A549 treated with GW870086 at 1 μM for 4 hours (cell line): Measurements from ENCODE around the gene CLTB. TPM values are rescaled to one million over a fixed set of nuclear protein-coding genes. Genes with fewer than 3 reads are reported as not detected.

Experiments used
- total RNA-seq: library from RNA; stranded (reverse); fragments of 200-300 nt; extraction: Qiagen RNA extraction; gene quantifications from 5 replicates; pipeline ENCODE4 v1.2.3, GENCODE V29; 2022; ENCODE audit warnings: low read depth

The CLTB gene, protein sequence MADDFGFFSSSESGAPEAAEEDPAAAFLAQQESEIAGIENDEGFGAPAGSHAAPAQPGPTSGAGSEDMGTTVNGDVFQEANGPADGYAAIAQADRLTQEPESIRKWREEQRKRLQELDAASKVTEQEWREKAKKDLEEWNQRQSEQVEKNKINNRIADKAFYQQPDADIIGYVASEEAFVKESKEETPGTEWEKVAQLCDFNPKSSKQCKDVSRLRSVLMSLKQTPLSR
- 90.6 to 145 TPM (median 134 TPM) in 5 replicates for total RNA-seq

DNA sequence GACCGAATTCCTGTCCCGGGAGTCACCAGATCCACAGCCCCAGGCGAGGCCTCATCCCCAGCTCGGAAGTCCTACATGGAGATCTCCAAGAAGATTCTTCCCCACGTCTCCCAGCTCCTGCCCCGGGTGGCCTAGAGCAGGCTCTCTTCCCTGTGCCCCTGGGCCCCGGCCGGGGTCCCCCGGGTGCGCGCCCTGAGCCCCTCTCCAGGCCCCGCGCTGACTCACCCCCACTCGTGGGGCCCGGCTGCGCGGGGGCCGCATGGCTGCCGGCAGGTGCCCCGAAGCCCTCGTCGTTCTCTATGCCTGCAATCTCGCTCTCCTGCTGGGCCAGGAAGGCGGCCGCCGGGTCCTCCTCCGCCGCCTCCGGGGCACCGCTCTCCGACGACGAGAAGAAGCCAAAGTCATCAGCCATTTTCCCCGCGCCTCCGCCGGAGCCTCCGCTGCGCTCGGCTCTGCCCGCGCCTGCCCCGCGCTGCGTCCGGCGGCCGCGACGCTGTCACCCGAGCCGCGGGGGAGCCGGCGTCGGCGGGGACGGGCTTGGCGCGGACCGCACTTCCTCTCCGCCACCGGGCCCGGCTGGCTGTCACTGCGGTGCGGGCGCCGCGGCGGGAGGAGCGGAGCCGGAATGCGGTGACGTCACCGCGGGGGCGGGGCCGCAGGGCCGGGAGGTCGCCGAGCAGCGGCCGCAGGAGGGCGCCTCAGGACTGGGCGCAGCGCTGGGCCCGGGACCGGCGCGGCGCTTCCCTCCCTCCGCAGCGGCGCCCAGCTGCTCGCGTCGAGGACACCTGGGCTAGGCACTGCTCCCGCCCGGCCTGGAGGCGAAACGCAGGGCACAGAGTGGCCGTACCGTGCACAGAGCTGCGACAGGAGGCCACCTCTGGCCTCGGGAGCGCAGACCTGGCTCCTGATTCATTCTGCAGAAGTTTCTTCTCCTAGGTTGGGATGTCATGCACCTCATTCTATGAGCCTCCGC is at the start of gene CLTB:
CLTB (minus strand) TSS at position 588 of the 973 bp plus-strand sequence; CDS start at position 412, 176 bp downstream.

DNA sequence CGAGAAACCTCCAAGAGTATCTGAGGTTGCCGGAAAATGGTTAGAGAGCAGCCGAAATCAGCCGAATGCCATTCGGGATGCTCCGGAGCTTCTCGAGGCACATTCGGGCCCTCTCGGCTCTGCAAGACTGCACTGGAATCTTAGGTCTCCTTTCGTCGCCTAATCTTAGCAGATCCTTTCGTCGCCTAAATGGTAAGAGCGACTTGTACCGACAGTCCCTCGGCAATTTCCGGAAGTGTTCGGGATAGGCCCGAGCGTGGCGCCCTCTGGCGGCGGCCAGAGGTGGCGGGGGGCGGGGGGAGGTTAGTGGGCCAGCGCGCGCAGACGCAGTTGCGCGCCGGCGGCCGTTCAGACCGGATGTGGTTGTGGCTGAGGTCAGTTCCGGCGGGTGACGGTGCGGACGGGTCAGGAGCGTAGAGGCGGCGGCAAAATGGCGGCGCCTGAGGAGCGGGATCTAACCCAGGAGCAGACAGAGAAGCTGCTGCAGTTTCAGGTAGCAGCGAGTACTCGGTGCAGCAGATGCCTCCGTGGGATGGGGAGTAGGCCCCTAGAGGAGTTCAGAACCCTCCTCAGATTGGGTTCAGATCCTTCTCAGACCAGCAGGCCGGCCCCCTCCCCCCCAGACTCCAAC is 31.8 kb upstream of the CLTB start, which contains the start of gene FAF2:
FAF2 (plus strand) TSS at position 408 of the 631 bp plus-strand sequence; CDS start at position 431, 23 bp downstream.

DNA sequence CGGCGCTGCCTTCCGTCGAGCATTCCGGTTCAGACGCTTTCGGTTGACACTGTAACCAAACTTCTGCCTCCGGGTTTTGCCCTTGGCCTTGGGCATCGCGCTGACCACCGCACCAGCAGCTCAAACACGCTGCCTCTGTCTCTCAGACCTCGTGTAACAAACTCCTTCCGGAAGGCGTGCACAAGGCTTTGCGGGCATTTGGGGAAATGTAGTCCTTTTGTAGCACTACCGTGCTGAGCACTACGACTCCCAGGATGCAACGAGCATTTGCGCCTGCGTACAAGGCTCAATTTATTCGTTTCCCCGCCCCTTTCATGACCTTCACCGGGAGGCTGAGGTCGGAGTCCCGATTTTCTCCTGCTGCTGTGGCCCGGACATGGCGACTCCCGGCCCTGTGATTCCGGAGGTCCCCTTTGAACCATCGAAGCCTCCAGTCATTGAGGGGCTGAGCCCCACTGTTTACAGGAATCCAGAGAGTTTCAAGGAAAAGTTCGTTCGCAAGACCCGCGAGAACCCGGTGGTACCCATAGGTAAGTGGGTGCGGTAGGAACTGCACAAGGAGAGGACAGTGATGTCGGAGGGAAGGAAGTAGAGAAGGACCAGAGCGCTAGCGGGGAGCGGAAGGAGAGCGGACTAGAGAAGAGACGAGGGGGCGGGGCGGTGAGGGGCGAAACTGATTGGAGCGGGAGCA is 27.8 kb downstream of the CLTB start, which contains the start of the genes HIGD2A and NOP16:
HIGD2A (plus strand) TSS at position 308 of the 691 bp plus-strand sequence; CDS start at position 377, 69 bp downstream.
NOP16 (minus strand) TSS at position 155 of the 691 bp plus-strand sequence; CDS start at position 96, 59 bp downstream.

DNA sequence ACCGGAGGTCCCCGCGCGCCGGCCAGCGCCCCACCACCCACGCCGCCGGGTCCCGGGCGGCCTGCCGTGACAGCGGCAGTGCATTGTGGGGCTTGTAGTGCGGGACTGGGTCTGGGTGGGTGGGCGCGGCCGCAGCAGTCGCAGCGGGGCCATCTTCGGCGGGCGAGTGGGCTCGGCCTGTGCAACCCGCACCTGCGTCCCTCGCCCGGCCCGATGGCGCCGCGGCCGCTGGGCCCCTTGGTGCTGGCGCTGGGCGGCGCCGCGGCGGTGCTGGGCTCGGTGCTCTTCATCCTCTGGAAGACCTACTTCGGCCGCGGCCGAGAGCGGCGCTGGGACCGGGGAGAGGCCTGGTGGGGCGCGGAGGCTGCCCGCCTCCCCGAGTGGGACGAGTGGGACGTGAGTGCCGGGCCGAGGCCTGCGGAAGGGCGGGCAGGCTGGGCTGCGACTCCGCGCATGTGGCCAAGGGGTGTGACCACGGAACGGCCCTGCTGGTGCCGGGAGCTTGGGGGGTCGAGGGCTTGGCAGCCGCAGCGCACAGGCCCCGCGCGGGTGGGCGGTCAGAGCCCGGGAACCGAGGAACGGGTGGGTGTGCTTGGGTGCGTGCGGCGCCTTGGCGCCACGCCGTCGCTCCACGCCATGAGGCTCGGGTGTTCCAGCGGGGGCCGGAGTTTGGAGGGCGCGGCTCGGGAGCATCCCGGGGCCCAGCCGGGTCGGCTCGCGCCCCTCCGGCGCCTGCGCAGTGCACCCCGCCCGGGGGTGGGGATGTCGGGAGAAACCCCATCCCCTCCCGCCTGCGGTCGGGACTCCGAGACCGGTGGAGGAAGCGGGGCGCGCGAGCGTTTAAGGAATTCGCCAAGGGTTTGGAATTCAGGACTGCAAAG is 50.7 kb downstream of the CLTB start, which contains the start of gene ARL10:
ARL10 (plus strand) TSS at position 137 of the 881 bp plus-strand sequence; CDS start at position 214, 77 bp downstream.

DNA sequence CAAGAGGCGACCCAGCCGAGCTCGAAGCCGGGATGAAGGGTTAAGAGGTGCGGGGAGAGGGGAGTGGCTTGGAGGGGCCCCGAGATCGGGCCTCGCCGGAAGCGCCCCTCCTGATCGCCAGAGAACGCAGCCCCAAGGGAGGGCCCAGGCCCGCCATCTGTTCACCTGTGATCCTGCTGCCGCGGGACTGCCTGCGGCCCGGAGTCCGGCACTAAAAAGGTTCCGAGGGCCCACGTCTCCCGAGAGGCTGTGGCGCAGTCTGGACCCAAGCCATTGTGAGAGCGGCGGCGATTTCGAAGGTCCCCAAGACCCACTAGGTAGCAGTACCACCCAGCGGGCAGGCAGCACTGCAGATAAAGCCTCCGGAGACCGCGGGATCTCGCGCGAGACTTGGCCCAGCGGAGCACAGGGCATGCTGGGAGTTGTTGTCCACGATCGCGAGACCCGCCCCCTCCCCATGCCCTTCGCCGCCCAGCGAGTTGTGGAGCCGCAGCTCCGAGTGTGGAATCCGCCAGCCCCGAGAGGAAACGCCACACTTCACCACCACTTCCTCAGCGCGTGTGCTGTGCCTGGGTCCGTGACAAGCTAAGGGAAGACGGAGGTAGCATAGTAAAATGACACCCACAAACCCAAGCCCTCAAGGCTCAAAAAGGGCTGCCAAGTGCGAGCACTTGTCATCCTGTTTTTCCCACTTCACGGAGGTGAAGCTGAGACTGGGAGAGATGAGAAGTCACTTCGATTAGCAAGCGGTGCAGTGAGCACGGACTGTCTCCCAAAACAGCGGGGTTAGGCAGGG is 54.7 kb downstream of the CLTB start, which contains the start of gene KIAA1191:
KIAA1191 (minus strand) TSS at position 328 of the 796 bp plus-strand sequence. CDS start 2,256 bp downstream, outside the sequence.

Other genes starting within 250 kb of the CLTB start
- 9.9 to 15.0 TPM (median 12.6 TPM) in 5 replicates for gene SIMC1, start 178.1 kb downstream of the CLTB start, total RNA-seq
- 64.0 to 83.7 TPM (median 79.6 TPM) in 5 replicates for gene KIAA1191, start 54.8 kb downstream of the CLTB start, total RNA-seq
- 0.28 to 1.4 TPM (median 0.73 TPM) in 5 replicates for gene ARL10, start 51.1 kb downstream of the CLTB start, total RNA-seq
- 115 to 140 TPM (median 125 TPM) in 5 replicates for gene NOP16, start 27.9 kb downstream of the CLTB start, total RNA-seq
- 248 to 281 TPM (median 257 TPM) in 5 replicates for gene HIGD2A, start 27.8 kb downstream of the CLTB start, total RNA-seq
- gene FAF2, start 31.8 kb upstream of the CLTB start, total RNA-seq, result 45.9 to 49.2 TPM (median 47.7 TPM) in 5 replicates
- 24.3 to 36.3 TPM (median 34.6 TPM) in 5 replicates for gene RNF44, start 120.9 kb upstream of the CLTB start, total RNA-seq
- 0.06 to 0.33 TPM (median 0.14 TPM) in 4 of 5 replicates, not detected in the other for gene CDHR2, start 132.8 kb upstream of the CLTB start, total RNA-seq
- gene GPRIN1, start 193.6 kb upstream of the CLTB start, total RNA-seq, result 6.9 to 9.5 TPM (median 8.6 TPM) in 5 replicates
- 0.74 to 1.3 TPM (median 0.96 TPM) in 5 replicates for gene SNCB, start 214.0 kb upstream of the CLTB start, total RNA-seq
- not detected in 5 replicates for gene EIF4E1B, start 214.1 kb upstream of the CLTB start, total RNA-seq
- gene TSPAN17, start 230.9 kb upstream of the CLTB start, total RNA-seq, result 54.6 to 69.3 TPM (median 65.3 TPM) in 5 replicates